NB4 (cell line): ENCODE results near the gene RORB.

Source experiments
- DNase-seq: peaks from one replicate; pipeline ENCODE4 v3.0.0; 2010; ENCODE audit warnings: low read depth
- H3K4me3 ChIP-seq: one replicate; pipeline ENCODE4 v1.5.1; 2011; ENCODE audit warnings: mild to moderate bottlenecking, low read depth, low read length, moderate library complexity
- MYC ChIP-seq: IDR thresholded peaks from 2 replicates; pipeline ENCODE4 v1.6.1; 2011; ENCODE audit warnings: low read depth, low read length
- POLR2A ChIP-seq: IDR thresholded peaks from 2 replicates; pipeline ENCODE4 v1.6.1; 2011; ENCODE audit warnings: mild to moderate bottlenecking; ENCODE audit not compliant: insufficient read length; ENCODE audit errors: extremely low read depth
- TF ChIP-seq, protein P1 (sequence below): IDR thresholded peaks from one replicate; pipeline ENCODE4 v1.5.1; 2012; ENCODE audit warnings: low read depth, low read length
- TF ChIP-seq, protein P2 (sequence below): IDR thresholded peaks from 2 replicates; pipeline ENCODE4 v1.6.1; 2011; ENCODE audit warnings: low read depth, low read length

Gene RORB

DNA sequence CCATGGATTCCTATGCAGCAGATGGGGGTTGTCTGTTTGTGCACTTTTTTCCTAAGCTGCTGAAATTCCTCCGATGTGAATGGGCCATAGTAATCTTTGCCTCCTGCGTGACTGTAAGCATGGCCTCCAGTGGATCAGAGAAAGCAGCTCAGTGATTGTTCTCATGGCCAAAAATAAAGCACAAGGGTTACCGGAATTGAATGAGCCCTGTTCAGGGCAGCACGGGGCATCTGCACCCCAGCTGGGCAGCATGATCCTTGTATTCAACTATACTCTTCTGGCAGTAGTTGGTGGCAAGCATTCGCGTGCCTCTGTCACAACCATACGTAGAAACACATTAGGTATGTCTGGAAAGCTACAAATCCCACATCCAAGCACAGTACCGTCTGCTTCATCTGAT, 193.9 kb downstream of the RORB start:
- no peak overlapping the region for H3K4me3 ChIP-seq
- TF ChIP-seq, protein P1, sequence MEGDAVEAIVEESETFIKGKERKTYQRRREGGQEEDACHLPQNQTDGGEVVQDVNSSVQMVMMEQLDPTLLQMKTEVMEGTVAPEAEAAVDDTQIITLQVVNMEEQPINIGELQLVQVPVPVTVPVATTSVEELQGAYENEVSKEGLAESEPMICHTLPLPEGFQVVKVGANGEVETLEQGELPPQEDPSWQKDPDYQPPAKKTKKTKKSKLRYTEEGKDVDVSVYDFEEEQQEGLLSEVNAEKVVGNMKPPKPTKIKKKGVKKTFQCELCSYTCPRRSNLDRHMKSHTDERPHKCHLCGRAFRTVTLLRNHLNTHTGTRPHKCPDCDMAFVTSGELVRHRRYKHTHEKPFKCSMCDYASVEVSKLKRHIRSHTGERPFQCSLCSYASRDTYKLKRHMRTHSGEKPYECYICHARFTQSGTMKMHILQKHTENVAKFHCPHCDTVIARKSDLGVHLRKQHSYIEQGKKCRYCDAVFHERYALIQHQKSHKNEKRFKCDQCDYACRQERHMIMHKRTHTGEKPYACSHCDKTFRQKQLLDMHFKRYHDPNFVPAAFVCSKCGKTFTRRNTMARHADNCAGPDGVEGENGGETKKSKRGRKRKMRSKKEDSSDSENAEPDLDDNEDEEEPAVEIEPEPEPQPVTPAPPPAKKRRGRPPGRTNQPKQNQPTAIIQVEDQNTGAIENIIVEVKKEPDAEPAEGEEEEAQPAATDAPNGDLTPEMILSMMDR = no peak
- TF ChIP-seq, protein P2, sequence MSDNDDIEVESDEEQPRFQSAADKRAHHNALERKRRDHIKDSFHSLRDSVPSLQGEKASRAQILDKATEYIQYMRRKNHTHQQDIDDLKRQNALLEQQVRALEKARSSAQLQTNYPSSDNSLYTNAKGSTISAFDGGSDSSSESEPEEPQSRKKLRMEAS = no peak
- TF ChIP-seq MYC (no peak), POLR2A (no peak)
- DNase-seq = no peak

DNA sequence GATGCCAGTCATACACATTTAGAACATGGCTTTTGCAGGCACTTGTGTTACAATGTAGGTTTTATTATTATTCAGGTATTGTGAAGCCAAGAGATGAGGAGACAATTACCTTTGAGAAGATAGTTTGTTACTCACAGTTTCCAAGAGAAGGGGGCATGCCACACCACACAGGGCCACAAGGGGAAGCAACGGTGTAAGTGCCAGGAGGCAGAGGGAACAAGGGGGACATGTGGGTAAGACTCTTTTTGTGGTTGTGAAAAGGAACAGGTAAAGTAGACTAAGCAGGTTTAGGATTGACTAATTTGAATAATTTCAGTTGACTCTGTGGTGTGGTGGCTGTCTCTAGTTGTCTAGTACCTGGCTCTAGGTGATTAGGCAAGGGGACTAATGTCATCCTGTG, 199.4 kb downstream of the RORB start:
- H3K4me3 ChIP-seq = no peak overlapping the region
- DNase-seq = no peak
- TF ChIP-seq, protein P2 = no peak
- TF ChIP-seq, protein P1 = no peak
- TF ChIP-seq POLR2A (no peak), MYC (no peak)

DNA sequence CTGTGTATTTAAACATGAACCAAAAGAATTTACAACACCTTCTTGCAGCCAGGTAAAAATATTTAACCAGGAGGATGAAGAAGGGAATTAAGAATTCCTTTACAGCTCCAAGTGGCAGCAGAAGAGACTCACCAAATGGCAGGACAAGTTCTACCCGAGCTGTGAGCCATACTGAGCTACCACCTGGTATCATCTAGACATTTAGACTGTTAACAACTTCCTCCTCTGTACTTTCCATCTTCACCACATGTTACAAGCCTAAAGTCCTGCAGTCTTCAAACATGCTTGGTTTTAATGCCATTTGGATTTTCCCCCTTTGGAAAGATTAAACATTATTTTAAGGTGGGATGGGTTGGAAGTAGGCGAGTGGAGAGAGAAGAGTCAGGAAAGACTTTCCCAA, 200.4 kb downstream of the RORB start:
- TF ChIP-seq, protein P2 = no peak
- TF ChIP-seq, protein P1 = no peak
- TF ChIP-seq MYC = no peak
- H3K4me3 ChIP-seq = no peak overlapping the region
- DNase-seq = no peak

DNA sequence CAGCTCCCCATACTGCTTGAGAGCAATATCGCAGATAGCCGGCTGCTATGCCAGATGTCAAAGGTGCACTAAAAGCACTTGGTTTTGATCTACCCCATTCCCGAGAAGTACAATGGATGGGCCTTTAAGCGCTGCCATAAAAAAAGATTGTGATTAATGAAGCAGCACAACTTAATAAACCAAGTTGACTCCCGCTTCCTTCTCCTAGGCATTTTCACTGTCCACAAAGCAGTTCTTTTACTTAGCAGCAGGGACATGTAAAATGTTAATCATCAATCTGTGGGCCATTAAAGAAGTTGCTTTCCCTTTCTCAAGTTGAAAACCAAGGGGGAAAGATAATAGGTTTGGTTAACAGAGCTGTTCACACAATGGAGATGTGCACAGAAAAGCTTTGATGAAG, 214.2 kb downstream of the RORB start:
- H3K4me3 ChIP-seq = no peak overlapping the region
- DNase-seq = no peak
- TF ChIP-seq POLR2A = no peak
- TF ChIP-seq, protein P2 = no peak
- TF ChIP-seq, protein P1 = no peak
- TF ChIP-seq MYC = no peak

DNA sequence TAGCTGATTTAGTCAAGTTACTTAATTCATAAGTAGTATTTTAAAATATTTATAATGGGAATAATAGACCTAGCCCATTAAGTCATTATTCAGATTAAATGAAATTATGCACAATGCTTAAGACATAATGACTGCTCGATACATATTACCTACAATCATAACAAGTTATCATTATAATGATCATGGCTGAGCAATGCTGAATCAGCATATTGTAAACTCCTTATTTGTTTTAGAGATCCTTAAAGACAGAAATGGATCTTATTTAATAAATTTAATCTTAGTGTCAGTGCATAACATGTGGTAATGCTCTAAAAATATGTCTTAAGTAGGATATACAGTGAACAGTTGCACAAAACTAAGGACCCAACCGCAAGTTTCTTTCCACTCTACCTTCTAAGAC, 221.6 kb downstream of the RORB start:
- no peak overlapping the region for H3K4me3 ChIP-seq
- DNase-seq = no peak
- TF ChIP-seq, protein P1 = no peak
- TF ChIP-seq, protein P2 = no peak
- TF ChIP-seq POLR2A (no peak), MYC (no peak)

DNA sequence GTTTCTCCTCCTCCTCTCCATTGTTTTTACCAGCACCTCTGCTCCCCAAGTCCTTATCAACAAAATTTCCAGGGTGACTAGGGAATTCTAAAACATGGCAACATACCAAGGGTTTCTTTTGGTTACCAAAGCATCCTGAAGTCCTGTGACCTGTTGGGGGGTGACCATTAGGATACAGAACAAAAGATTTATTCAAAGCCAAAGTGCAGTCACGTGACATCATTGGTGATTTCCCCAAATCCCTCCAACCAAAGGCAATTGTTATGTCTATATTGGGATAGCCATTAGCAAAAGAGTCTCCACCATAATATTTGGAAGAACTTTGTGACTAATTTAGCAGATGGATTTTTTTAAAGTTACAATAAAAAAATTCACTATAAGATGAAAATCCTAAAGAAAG, 222.2 kb downstream of the RORB start:
- no peak for DNase-seq
- no peak overlapping the region for H3K4me3 ChIP-seq
- TF ChIP-seq POLR2A (no peak), MYC (no peak)
- TF ChIP-seq, protein P1 = no peak
- TF ChIP-seq, protein P2 = no peak
